Pancreas (tissue), 10 donors: ENCODE measurements around the gene IQGAP2. TPM values are rescaled to one million over a fixed set of nuclear protein-coding genes. Genes with fewer than 3 reads are reported as not detected.
"Not testable (repeated sequence)": the region's sequence is repeated elsewhere in the genome, so short reads cannot be mapped to it uniquely, and the experiment has no call there.

Experiments
- ATAC-seq, 4 donors: fragments of 200-7000 bp; cut with Tn5 transposase; one replicate each; pipeline versions ENCODE4 v1.8.0 to v1.9.1; 2020; ENCODE audit warnings: mild to moderate bottlenecking in 4 of 4, moderate library complexity in 4 of 4
- DNase-seq, 6 donors: peaks; one replicate each; pipeline ENCODE4 v3.0.0-alpha.2; 2020
- FAIRE-seq: peaks from 2 replicates; lab custom pipeline; 2012; peaks lifted over from hg19 to GRCh38; lab: Jason Lieb, UNC
- H3K27ac ChIP-seq, 4 donors: fragments of 200-600 bp; sonication (generic); 1 replicate in 3 of 4; 2 replicates in 1 of 4; pipeline versions ENCODE4 v1.5.0 to v1.8.0; 2020
- H3K27me3 ChIP-seq, 4 donors: fragments of 200-600 bp; one replicate each; pipeline ENCODE4 v1.8.0; 2021
- H3K36me3 ChIP-seq, 3 donors: fragments of 200-600 bp; sonication (generic) in 1 of 3; one replicate each; pipeline versions ENCODE4 v1.5.0 to v1.8.0; 2020 to 2021
- H3K4me1 ChIP-seq, 3 donors: fragments of 200-600 bp; one replicate each; pipeline ENCODE4 v1.8.0; 2021
- H3K4me3 ChIP-seq, 4 donors: fragments of 200-600 bp; sonication (generic) in 2 of 4; one replicate each; pipeline versions ENCODE4 v1.5.0 to v1.8.0; 2020 to 2021
- H3K9me3 ChIP-seq, 4 donors: fragments of 200-600 bp; one replicate each; pipeline ENCODE4 v1.8.0; 2021
- CTCF ChIP-seq, 4 donors: fragments of 200-600 bp; sonication (generic) in 3 of 4; IDR thresholded peaks; one replicate each; pipeline versions ENCODE4 v1.5.0 to v1.8.0; 2021; ENCODE audit warnings: antibody characterized with exemption in 4 of 4
- WGBS, 2 donors: extraction: QIAGEN DNeasy Blood & Tissue Kit; methylation state at CpG; one replicate each; pipeline ENCODE4 v1.1.7; 2013; 5-methylcytosine and 5-hydroxymethylcytosine counted together
- intact Hi-C, 3 donors: fragments of 100-400 bp; cut with DNase I; formaldehyde crosslinking; loops; one replicate each; pipeline versions ENCODE4 v1.11.1 to v1.14.2; 2022
- polyA plus RNA-seq, 2 donors: library from polyadenylated mRNA; stranded (reverse); fragments of 200-250 nt; gene quantifications; one replicate each; pipeline ENCODE4 v1.2.3, GENCODE V29; 2013
- total RNA-seq, 6 donors: library from RNA; stranded (reverse); fragmentation: NEBNext Ultra II Directional in 4 of 6; extraction: Animal tissue kit (Norgen Biotek cat#: 25700) in 4 of 6; gene quantifications; one replicate each; pipeline versions ENCODE4 v1.2.1 to v1.2.4, GENCODE V29; 2021 to 2023
- donor health status: healthy with polysubstance abuse.
- donor health status: DM: no; HTN: no; CAD: no; lungs with moderate emphysema.
- donor health status: DM: no; HTN: no; CAD: no.
- donor health status: control.
- donor health status: control.
- donor health status: Bipolar disorder and iron deficiency.
- donor health status: DM: yes; HTN: yes; CAD: no.
- donor health status: DM: no; HTN: no; CAD: no.
- donor health status: DM: no; HTN: no; CAD: no.
- donor health status: DM: yes; HTN: yes; CAD: no.

The IQGAP2 gene
- total and polyA plus RNA-seq, 8 donors: 14.4 to 54.0 (median 35.2) TPM

DNA sequence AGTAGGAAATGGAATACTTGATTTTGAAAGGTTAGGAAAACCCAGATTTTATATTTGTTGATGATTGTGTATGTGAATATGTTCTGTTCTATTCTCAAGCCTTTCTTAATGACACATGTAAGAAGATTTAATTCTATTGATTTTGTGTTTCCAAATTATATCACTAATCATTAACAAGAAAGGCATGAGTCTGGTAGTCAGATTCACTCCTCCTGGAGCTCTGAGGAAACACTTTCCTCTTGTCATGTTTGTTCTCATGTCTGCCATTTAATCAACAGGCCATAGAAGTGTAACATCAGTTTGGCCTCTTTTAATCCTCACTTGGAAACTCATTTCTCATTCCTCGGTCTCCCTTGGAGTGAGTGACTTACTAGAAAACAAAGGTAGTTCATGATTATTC is 272.3 kb downstream of the IQGAP2 start:
- Histone ChIP-seq H3K9me3 (no peaks in the 10 kb centered on the region), H3K27ac (no peak overlapping the region), H3K36me3 (peaks cover 0 to 49% (median 0%) of the 10 kb centered on the region in 3 donors), H3K4me1 (no peaks in the 10 kb centered on the region), H3K4me3 (no peak overlapping the region), H3K27me3 (no peaks in the 10 kb centered on the region)
- intact Hi-C loops: no loop called here
- no peak for TF ChIP-seq CTCF (IDR thresholded peaks at IDR 0.05)
- no peak for DNase-seq
- FAIRE-seq: no peak
- 79 to 82% methylated on average over 1 of the region's 1 CpG for WGBS, 2 donors
- ATAC-seq: no peak

DNA sequence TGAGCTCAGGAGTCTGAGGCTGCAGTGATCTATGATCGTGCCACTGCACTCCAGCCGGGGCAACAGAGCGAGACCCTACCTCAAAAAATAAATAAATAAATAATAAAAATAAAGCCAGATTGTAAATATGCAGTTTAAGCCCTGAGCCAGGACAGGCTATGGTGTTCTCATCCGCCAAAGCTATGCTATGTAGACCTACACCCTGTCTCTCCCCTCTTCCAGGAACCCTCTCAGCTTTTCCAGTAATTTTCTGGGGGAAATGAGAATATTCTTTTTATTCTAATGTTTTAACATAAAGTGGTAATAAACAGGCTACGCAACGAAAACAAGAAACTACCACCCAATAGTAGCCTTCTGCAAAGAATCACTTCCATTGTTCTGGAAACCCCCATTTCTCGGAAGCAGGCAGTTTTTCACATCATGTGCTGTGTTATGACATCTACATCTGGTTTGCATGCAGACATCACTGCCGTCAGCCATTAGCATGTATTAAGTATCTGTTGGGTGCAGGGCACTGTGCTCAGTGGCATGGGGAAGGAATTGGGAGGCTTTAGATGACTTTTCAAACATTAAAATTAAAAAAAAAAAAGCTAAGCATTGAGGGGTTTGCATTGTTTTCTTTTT is 274.9 kb downstream of the IQGAP2 start:
- intact Hi-C loops: no loop called here
- H3K36me3 ChIP-seq: peaks cover 0 to 35% (median 0%) of the 10 kb centered on the region in 3 donors

DNA sequence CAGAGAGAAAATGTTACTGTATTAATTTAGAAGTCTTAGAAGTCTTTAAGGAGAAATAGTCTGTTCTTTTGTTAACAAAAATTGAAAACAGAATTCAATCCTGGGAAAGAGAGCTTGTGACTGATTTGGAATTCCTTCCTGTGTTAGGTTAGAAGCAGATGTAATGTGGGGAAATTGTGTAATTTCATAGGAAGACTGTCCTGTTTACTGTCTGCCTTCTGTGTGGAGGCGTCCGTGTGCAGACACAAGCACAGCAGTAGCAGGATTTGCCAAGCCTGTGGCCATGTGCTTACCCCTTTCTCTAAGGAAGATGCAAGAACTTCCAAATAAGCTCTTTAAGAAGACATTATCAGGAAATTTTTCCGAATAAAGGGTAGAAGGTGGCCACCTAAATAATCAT is 276.1 kb downstream of the IQGAP2 start:
- WGBS, 2 donors: 88 to 89% methylated on average over 3 of the region's 3 CpGs

More for the DNA sequence above, 274.9 kb downstream of the IQGAP2 start:
- Histone ChIP-seq H3K4me1 (no peaks in the 10 kb centered on the region), H3K27me3 (no peaks in the 10 kb centered on the region), H3K4me3 (no peak overlapping the region), H3K27ac (no peak overlapping the region), H3K9me3 (no peaks in the 10 kb centered on the region)
- ATAC-seq (no peak), FAIRE-seq (no peak), DNase-seq (no peak)
- WGBS, 2 donors: 96% methylated on average over 8 of the region's 8 CpGs
- no peak for TF ChIP-seq CTCF (IDR thresholded peaks at IDR 0.05)

DNA sequence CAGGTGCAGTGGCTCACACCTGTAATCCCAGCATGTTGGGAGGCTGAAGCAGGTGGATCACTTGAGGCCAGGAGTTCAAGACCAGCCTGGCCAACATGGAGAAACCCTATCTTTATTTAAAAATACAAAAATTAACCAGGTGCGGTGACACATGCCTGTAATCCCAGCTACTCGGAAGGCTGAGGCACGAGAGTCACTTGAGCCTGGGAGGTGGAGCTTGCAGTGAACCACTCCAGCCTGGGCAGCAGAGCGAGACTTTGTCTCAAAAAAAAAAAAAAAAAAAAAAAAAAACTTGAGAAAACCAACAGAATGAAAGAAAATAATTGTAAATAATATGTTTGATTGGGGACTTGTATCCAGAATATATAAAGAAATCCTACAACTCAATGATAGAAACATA is 277.7 kb downstream of the IQGAP2 start:
- intact Hi-C loops, DNase-seq, H3K4me1 ChIP-seq, H3K9me3 ChIP-seq, ATAC-seq, H3K27ac ChIP-seq, H3K4me3 ChIP-seq, FAIRE-seq, H3K27me3 ChIP-seq: not testable (repeated sequence)
- 94 to 96% methylated on average over 4 of the region's 4 CpGs for whole genome bisulfite sequencing, 2 donors
- peaks cover 0 to 24% (median 0%) of the 10 kb centered on the region in 3 donors for H3K36me3 ChIP-seq

More for the DNA sequence above, 276.1 kb downstream of the IQGAP2 start:
- H3K4me1 ChIP-seq: no peaks in the 10 kb centered on the region
- H3K36me3 ChIP-seq: peaks cover 0 to 24% (median 0%) of the 10 kb centered on the region in 3 donors
- no peaks in the 10 kb centered on the region for H3K9me3 ChIP-seq
- TF ChIP-seq CTCF (IDR thresholded peaks at IDR 0.05): no peak
- no peak for DNase-seq
- ATAC-seq: peak in 1 of 4 donors; percentile 57
- no peaks in the 10 kb centered on the region for H3K27me3 ChIP-seq
- H3K27ac ChIP-seq: no peak overlapping the region
- FAIRE-seq: no peak
- H3K4me3 ChIP-seq: no peak overlapping the region
- intact Hi-C loops: no loop called here

DNA sequence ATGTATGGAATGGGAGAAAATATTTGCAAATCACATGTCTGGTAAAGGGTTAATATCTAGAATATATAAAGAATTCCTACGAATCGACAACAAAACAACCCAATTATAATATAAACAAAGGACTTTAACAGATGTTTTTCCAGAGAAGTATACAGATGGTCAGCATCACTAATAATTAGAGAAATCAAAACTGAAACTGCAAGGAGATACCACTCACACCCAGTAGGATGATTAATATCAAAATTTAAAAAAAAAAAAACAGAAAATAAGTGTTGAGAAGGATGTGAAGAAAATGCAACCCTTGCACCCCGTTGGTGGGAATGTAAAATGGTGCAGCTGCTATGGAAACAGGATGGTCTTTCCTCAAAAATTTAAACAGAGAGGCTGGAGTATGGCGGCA is 278.2 kb downstream of the IQGAP2 start:
- no peak for DNase-seq
- WGBS, 2 donors: 77 to 82% methylated on average over 4 of the region's 4 CpGs
- Histone ChIP-seq H3K36me3 (peaks cover 0 to 22% (median 0%) of the 10 kb centered on the region in 3 donors), H3K9me3 (no peaks in the 10 kb centered on the region), H3K27ac (no peak overlapping the region), H3K4me3 (no peak overlapping the region), H3K4me1 (no peaks in the 10 kb centered on the region), H3K27me3 (no peaks in the 10 kb centered on the region)
- intact Hi-C loops: no loop called here
- ATAC-seq: no peak
- FAIRE-seq: no peak
- TF ChIP-seq CTCF (IDR thresholded peaks at IDR 0.05): no peak
